ENCODE results near the gene ITM2B.

DNA sequence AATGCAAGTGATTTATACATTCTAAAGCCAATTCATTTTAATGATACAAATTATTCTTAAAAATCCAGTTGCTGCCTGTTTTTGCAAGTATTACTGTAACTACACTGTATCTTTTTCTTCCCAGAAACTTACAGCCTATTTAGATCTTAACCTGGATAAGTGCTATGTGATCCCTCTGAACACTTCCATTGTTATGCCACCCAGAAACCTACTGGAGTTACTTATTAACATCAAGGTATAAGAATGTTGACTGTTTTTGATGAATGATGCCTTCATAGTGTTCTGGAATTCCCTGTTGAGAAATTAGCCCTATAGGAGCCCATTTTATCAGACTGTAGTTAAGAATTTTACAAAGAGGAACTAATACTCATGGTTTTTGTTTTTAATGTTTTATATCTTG is 25.0 kb downstream of the ITM2B start:
- TF ChIP-seq, protein P1, sequence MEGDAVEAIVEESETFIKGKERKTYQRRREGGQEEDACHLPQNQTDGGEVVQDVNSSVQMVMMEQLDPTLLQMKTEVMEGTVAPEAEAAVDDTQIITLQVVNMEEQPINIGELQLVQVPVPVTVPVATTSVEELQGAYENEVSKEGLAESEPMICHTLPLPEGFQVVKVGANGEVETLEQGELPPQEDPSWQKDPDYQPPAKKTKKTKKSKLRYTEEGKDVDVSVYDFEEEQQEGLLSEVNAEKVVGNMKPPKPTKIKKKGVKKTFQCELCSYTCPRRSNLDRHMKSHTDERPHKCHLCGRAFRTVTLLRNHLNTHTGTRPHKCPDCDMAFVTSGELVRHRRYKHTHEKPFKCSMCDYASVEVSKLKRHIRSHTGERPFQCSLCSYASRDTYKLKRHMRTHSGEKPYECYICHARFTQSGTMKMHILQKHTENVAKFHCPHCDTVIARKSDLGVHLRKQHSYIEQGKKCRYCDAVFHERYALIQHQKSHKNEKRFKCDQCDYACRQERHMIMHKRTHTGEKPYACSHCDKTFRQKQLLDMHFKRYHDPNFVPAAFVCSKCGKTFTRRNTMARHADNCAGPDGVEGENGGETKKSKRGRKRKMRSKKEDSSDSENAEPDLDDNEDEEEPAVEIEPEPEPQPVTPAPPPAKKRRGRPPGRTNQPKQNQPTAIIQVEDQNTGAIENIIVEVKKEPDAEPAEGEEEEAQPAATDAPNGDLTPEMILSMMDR (IDR thresholded peaks at IDR 0.05): no peak
- TF ChIP-seq POLR2A (IDR thresholded peaks at IDR 0.05) (no peak), POLR2AphosphoS5 (IDR thresholded peaks at IDR 0.05) (no peak)

All from upper lobe of left lung (tissue), 4 donors.